ENCODE results near the gene SLC25A13.

DNA sequence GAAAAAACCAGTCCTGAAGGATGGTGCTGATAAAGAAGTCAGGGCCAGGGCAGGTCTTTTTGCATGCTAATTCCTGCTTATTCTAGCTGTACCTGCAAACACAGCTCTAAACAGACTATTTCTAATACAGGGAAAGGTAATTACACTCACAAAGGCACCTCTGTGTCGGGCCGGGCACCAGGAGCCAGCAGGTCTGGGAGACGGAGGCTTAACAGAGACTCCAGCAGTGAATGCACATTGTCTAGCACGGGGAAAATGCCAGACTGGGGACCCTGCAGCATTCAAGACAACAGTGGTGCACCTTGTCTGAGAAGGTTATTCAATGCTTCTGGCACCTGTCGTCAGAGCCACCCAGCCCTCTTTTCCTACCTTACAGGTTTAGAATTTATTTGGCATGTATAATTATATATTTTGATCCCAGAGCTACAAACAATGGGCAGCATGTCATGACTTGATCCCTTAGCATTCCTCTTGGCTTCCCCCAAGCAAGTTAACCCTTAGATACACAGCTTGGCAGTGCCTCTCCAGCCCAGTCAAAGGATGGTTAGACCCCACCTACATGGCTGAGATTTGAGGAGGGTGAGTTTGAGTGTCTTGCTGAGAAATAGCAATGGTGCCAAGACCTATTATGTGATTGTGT is 185.2 kb downstream of the SLC25A13 start:
- TF ChIP-seq EZH2phosphoT487 (IDR thresholded peaks at IDR 0.05; ENCODE audit: borderline replicate concordance, low read depth) = no peak
- TF ChIP-seq, protein P1, sequence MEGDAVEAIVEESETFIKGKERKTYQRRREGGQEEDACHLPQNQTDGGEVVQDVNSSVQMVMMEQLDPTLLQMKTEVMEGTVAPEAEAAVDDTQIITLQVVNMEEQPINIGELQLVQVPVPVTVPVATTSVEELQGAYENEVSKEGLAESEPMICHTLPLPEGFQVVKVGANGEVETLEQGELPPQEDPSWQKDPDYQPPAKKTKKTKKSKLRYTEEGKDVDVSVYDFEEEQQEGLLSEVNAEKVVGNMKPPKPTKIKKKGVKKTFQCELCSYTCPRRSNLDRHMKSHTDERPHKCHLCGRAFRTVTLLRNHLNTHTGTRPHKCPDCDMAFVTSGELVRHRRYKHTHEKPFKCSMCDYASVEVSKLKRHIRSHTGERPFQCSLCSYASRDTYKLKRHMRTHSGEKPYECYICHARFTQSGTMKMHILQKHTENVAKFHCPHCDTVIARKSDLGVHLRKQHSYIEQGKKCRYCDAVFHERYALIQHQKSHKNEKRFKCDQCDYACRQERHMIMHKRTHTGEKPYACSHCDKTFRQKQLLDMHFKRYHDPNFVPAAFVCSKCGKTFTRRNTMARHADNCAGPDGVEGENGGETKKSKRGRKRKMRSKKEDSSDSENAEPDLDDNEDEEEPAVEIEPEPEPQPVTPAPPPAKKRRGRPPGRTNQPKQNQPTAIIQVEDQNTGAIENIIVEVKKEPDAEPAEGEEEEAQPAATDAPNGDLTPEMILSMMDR (IDR thresholded peaks at IDR 0.05) = no peak
- no peak for TF ChIP-seq RAD21 (IDR thresholded peaks at IDR 0.05; ENCODE audit: low read length)
- TF ChIP-seq JUND (IDR thresholded peaks at IDR 0.05) = no peak
- TF ChIP-seq, protein P2, sequence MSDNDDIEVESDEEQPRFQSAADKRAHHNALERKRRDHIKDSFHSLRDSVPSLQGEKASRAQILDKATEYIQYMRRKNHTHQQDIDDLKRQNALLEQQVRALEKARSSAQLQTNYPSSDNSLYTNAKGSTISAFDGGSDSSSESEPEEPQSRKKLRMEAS (IDR thresholded peaks at IDR 0.05; ENCODE audit: low read depth) = no peak
- no peak for TF ChIP-seq SIN3A (IDR thresholded peaks at IDR 0.05; ENCODE audit: borderline replicate concordance, low read depth, low read length)
